NCI-H345 treated with DMSO at 0.1 percent for 48 hours (cell line): ENCODE data around the gene PCGF3.
"Not testable (repeated sequence)": the region's sequence is repeated elsewhere in the genome, so short reads cannot be mapped to it uniquely, and the experiment has no call there.

Experiments
- DNase-seq: peaks from one replicate; lab custom pipeline; 2025; ENCODE audit not compliant: unreplicated experiment; lab: John Stamatoyannopoulos, UW

PCGF3 gene

GRCh38 chr4:793941-794621 is 88.4 kb downstream of the PCGF3 start:
- no peak for DNase-seq

- DNase-seq: no peak
Observed at GRCh38 chr4:794900-795725, 89.5 kb downstream of the PCGF3 start.

GRCh38 chr4:795726-796119 is 90.1 kb downstream of the PCGF3 start:
- no peak for DNase-seq

- DNase-seq: no peak
Observed at GRCh38 chr4:796206-796605, 90.6 kb downstream of the PCGF3 start.

- DNase-seq: peak; percentile 76
Observed at GRCh38 chr4:797066-797465, 91.4 kb downstream of the PCGF3 start.

- DNase-seq: no peak
Observed at GRCh38 chr4:801436-802124, 95.9 kb downstream of the PCGF3 start.

- DNase-seq: no peak
Observed at GRCh38 chr4:803884-804283, 98.3 kb downstream of the PCGF3 start.

- no peak for DNase-seq
Observed at GRCh38 chr4:804804-805203, 99.2 kb downstream of the PCGF3 start.

- DNase-seq: not testable (repeated sequence)
Observed at GRCh38 chr4:806979-807378, 101.3 kb downstream of the PCGF3 start.

- DNase-seq: no peak
Observed at GRCh38 chr4:807792-808191, 102.2 kb downstream of the PCGF3 start.

- DNase-seq: no peak
Observed at GRCh38 chr4:808860-809570, 103.4 kb downstream of the PCGF3 start.

GRCh38 chr4:813900-814299 is 108.3 kb downstream of the PCGF3 start:
- DNase-seq: no peak

- no peak for DNase-seq
Observed at GRCh38 chr4:814312-814850, 108.7 kb downstream of the PCGF3 start.

GRCh38 chr4:815464-816146 is 110.0 kb downstream of the PCGF3 start:
- no peak for DNase-seq

GRCh38 chr4:818106-818921 is 112.7 kb downstream of the PCGF3 start:
- DNase-seq: no peak

GRCh38 chr4:819401-820229 is 114.0 kb downstream of the PCGF3 start:
- DNase-seq: no peak
